ENCODE results near the gene PSMB11. TPM values are rescaled to one million over a fixed set of nuclear protein-coding genes. Genes with fewer than 3 reads are reported as not detected.

Gene PSMB11
- total RNA-seq, 4 donors from 2014 or later, result not detected

- H3K4me1 ChIP-seq, result peaks cover 5 to 9% of the 10 kb centered on the region in 2 donors
- H3K4me3 ChIP-seq, result no peak overlapping the region
- H3K36me3 ChIP-seq, result no peaks in the 10 kb centered on the region
- intact Hi-C loops (cut with DNase I; ENCODE audit: low total_unique reads), result no loop called here
- DNase-seq, result peak; percentile 57 to 71
- H3K9me3 ChIP-seq, result no peaks in the 10 kb centered on the region
- TF ChIP-seq, protein P1, sequence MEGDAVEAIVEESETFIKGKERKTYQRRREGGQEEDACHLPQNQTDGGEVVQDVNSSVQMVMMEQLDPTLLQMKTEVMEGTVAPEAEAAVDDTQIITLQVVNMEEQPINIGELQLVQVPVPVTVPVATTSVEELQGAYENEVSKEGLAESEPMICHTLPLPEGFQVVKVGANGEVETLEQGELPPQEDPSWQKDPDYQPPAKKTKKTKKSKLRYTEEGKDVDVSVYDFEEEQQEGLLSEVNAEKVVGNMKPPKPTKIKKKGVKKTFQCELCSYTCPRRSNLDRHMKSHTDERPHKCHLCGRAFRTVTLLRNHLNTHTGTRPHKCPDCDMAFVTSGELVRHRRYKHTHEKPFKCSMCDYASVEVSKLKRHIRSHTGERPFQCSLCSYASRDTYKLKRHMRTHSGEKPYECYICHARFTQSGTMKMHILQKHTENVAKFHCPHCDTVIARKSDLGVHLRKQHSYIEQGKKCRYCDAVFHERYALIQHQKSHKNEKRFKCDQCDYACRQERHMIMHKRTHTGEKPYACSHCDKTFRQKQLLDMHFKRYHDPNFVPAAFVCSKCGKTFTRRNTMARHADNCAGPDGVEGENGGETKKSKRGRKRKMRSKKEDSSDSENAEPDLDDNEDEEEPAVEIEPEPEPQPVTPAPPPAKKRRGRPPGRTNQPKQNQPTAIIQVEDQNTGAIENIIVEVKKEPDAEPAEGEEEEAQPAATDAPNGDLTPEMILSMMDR (IDR thresholded peaks at IDR 0.05), result no peak
- no peak for TF ChIP-seq POLR2A (IDR thresholded peaks at IDR 0.05)
- no peaks in the 10 kb centered on the region for H3K27me3 ChIP-seq
- peak overlapping the region; percentile 72 for H3K27ac ChIP-seq
Measured at GRCh38 chr14:22996768-22997654, 45.0 kb upstream of the PSMB11 start.

DNA sequence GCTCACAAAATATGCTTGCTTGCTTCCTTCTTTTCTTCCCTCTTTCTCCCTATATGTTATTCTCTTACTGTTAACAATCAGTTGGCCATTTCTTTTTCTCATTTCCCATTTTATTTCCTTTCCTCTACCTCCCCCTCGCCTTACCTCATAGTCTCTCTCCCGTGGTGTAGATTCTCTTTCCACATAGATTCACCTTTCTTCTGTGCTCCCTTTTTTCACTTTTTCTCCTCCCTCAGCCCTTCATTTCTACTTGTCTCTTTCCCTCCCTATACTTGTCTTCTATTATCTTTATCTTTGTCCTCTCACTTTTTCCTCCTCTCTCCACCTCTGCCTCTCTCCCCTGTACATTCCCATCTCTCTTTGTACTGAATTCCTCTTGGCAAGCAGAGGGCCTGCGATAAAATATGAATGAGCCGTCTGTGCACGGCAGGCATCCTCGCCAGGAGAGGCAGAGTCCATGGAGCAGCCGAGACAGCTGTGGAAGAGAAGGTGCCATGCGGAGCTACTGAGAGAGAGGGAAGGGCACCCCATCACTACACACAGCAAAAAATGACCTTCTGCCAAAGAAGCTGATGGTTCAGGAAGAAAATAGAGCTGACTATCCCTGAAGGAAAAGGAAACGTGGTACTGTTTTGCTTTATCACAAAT lies 44.2 kb upstream of the PSMB11 start:
- no peak for DNase-seq
- intact Hi-C loops (cut with DNase I; ENCODE audit: low total_unique reads), result no loop called here
- no peaks in the 10 kb centered on the region for H3K36me3 ChIP-seq
- H3K4me1 ChIP-seq, result peaks cover 5 to 9% of the 10 kb centered on the region in 2 donors
- H3K4me3 ChIP-seq, result no peak overlapping the region
- no peaks in the 10 kb centered on the region for H3K27me3 ChIP-seq
- no peaks in the 10 kb centered on the region for H3K9me3 ChIP-seq
- H3K27ac ChIP-seq, result peak overlapping the region; percentile 72
- TF ChIP-seq, protein P1 (IDR thresholded peaks at IDR 0.05), result no peak
- no peak for TF ChIP-seq POLR2A (IDR thresholded peaks at IDR 0.05)

- Histone ChIP-seq H3K27ac (peak overlapping the region; percentile 72), H3K4me1 (peaks cover 5 to 9% of the 10 kb centered on the region in 2 donors), H3K9me3 (no peaks in the 10 kb centered on the region), H3K36me3 (no peaks in the 10 kb centered on the region), H3K4me3 (no peak overlapping the region), H3K27me3 (no peaks in the 10 kb centered on the region)
- intact Hi-C loops (cut with DNase I; ENCODE audit: low total_unique reads), result no loop called here
- TF ChIP-seq POLR2A (IDR thresholded peaks at IDR 0.05), result no peak
- TF ChIP-seq, protein P1 (IDR thresholded peaks at IDR 0.05), result no peak
- no peak for DNase-seq
Measured at GRCh38 chr14:22998329-22999012, 43.5 kb upstream of the PSMB11 start.

GRCh38 chr14:23000860-23001259 lies 41.2 kb upstream of the PSMB11 start:
- no peak for DNase-seq
- Histone ChIP-seq H3K27me3 (no peaks in the 10 kb centered on the region), H3K9me3 (no peaks in the 10 kb centered on the region), H3K4me3 (no peak overlapping the region), H3K36me3 (no peaks in the 10 kb centered on the region), H3K27ac (no peak overlapping the region), H3K4me1 (peaks cover 0 to 5% of the 10 kb centered on the region in 2 donors)
- TF ChIP-seq POLR2A (IDR thresholded peaks at IDR 0.05), result no peak
- TF ChIP-seq, protein P1 (IDR thresholded peaks at IDR 0.05), result no peak
- intact Hi-C loops (cut with DNase I; ENCODE audit: low total_unique reads), result no loop called here

All from uterus (tissue), 4 donors.